Measurements from ENCODE around the gene BLNK.

BLNK gene

DNA sequence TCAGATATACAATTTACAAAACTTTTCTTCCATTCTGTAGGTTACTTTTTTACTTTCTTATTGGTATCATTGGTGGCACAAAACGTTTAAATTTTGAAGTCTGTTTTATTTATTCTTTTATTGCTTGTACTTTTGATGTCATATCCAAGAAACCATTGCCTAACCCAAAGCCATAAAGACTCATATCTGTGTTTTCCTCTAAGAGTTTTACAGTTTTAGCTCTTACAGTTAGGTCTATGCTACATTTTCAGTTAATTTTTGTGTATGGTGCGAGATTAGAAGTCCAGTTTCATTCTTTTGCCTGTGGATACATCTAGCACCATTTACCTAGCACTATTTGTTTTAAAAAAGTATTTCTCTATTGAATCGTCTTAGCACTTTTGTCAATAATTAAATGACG, 53.7 kb downstream of the BLNK start:
- TF ChIP-seq, protein P1, sequence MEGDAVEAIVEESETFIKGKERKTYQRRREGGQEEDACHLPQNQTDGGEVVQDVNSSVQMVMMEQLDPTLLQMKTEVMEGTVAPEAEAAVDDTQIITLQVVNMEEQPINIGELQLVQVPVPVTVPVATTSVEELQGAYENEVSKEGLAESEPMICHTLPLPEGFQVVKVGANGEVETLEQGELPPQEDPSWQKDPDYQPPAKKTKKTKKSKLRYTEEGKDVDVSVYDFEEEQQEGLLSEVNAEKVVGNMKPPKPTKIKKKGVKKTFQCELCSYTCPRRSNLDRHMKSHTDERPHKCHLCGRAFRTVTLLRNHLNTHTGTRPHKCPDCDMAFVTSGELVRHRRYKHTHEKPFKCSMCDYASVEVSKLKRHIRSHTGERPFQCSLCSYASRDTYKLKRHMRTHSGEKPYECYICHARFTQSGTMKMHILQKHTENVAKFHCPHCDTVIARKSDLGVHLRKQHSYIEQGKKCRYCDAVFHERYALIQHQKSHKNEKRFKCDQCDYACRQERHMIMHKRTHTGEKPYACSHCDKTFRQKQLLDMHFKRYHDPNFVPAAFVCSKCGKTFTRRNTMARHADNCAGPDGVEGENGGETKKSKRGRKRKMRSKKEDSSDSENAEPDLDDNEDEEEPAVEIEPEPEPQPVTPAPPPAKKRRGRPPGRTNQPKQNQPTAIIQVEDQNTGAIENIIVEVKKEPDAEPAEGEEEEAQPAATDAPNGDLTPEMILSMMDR (conservative IDR thresholded peaks at IDR 0.05; ENCODE audit: low read depth, low read length) = no peak
- H3K4me3 ChIP-seq (ENCODE audit: low read length) = no peak overlapping the region
- DNase-seq (ENCODE audit: low read depth) = no peak

DNA sequence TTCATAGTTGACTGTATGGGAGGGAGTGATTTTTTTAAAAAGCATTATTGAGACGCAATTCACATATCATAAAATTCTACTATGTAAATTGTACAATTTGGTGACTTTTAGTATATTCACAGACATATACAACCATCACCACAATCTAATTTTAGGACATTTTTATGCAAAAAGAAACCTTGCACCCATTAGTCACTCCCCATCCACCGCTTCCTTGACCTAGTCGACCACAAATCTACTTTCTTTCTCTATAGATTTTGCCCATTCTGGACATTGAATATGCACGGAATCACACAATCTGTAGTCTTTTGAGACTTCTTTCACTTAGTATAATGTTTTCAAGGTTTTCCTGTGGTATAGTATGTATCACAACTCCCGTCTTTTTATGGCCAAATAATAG, 54.6 kb downstream of the BLNK start:
- H3K4me3 ChIP-seq (ENCODE audit: low read length) = no peak overlapping the region
- DNase-seq (ENCODE audit: low read depth) = no peak
- TF ChIP-seq, protein P1 (conservative IDR thresholded peaks at IDR 0.05; ENCODE audit: low read depth, low read length) = no peak

DNA sequence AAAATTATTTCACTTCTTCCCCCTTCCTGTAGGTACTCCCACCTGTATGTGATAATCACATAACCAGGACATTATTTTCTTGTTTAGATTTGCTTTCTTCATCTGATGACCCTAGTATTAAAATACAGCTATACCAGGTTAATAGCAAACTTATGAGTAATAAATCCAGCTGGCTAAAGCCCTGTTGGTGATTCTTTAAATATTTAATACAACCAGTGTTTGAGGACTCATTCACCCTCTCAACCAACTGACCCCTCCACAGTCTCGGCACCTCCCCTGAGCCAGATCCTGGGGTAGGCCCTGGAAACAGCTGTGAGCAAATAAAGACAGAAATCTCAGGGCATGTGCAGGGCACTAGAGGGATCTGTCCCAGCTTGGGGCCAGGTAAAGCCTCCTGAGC, 58.5 kb downstream of the BLNK start:
- TF ChIP-seq, protein P1 (conservative IDR thresholded peaks at IDR 0.05; ENCODE audit: low read depth, low read length) = no peak
- H3K4me3 ChIP-seq (ENCODE audit: low read length) = no peak overlapping the region
- no peak for DNase-seq (ENCODE audit: low read depth)

DNA sequence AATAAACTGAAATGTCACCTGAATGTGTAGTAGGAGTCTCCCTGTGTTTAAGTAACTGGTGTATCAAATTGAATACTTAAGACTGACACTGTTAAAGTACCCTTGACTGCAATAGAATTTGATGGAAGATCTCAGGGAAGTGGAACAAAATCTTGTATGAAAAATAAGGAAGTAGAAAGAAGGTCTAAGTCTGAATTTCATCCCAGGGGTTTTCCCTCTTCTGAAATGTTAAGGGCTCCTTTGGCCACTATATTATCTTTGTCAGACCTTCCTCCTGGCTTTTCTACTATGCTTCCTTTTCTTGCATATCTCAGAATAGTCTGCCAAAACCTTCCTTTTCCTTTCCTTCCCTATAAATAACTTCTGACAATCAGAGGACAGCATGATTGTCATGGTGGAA, 59.6 kb downstream of the BLNK start:
- no peak overlapping the region for H3K4me3 ChIP-seq (ENCODE audit: low read length)
- TF ChIP-seq, protein P1 (conservative IDR thresholded peaks at IDR 0.05; ENCODE audit: low read depth, low read length) = no peak
- DNase-seq (ENCODE audit: low read depth) = no peak

DNA sequence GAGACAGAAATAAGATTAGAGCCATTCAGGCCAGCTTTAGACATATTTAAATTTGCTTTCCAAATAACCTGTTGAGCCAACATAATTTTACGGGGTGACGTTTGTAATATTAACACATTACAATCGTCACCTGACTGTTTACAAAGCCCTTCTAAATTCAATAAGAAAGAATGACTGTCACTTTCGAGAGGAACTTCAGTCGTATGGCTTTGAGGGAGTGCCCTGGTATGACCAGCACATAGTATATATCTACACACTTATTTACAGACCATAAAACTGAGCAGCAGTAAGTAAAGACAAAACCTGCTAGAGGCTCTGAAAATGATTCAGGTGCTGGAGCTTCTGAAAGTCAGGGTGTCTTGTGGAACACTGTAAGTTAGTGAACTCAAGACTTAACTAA, 62.4 kb downstream of the BLNK start:
- TF ChIP-seq, protein P1 (conservative IDR thresholded peaks at IDR 0.05; ENCODE audit: low read depth, low read length) = no peak
- DNase-seq (ENCODE audit: low read depth) = no peak
- no peak overlapping the region for H3K4me3 ChIP-seq (ENCODE audit: low read length)

- no peak for DNase-seq (ENCODE audit: low read depth)
- TF ChIP-seq, protein P1 (conservative IDR thresholded peaks at IDR 0.05; ENCODE audit: low read depth, low read length) = no peak
- no peak overlapping the region for H3K4me3 ChIP-seq (ENCODE audit: low read length)
Observed at GRCh38 chr10:96208271-96208670, 63.1 kb downstream of the BLNK start.

GRCh38 chr10:96205580-96205979, 65.8 kb downstream of the BLNK start:
- no peak for DNase-seq (ENCODE audit: low read depth)
- H3K4me3 ChIP-seq (ENCODE audit: low read length) = no peak overlapping the region
- TF ChIP-seq, protein P1 (conservative IDR thresholded peaks at IDR 0.05; ENCODE audit: low read depth, low read length) = no peak

Data from retinal pigment epithelial cell (primary cell).